GM12878 (cell line): ENCODE measurements around the gene SLC39A11. TPM values are rescaled to one million over a fixed set of nuclear protein-coding genes. Genes with fewer than 3 reads are reported as not detected.

Source experiments
- ASH2L ChIP-seq: fragments of 300-600, 200-600 bp; sonication (generic); IDR thresholded peaks from 2 replicates; pipeline ENCODE4 v1.6.1; 2017; ENCODE audit warnings: low read depth, mild to moderate bottlenecking, borderline replicate concordance
- BHLHE40 ChIP-seq, 2 experiments: fragments of 450-650 bp in 1 of 2; IDR thresholded peaks; 2 replicates each; pipeline ENCODE4 v1.6.1; 2011 to 2017; ENCODE audit warnings: low read depth in 2 of 2, borderline replicate concordance in 1 of 2, improper control_type of control experiment in 1 of 2, low read length in 1 of 2, mild to moderate bottlenecking in 1 of 2
- CBX5 ChIP-seq: sonication (generic); IDR thresholded peaks from 2 replicates; pipeline ENCODE4 v1.6.1; 2016; ENCODE audit warnings: low read depth, moderate library complexity, mild to moderate bottlenecking, inconsistent platforms
- CEBPB ChIP-seq, 2 experiments: fragments of 150-350 bp in 1 of 2; IDR thresholded peaks; 2 replicates each; pipeline ENCODE4 v1.6.1; 2012 to 2014; ENCODE audit warnings: low read depth in 2 of 2, low read length in 2 of 2, borderline replicate concordance in 1 of 2, inconsistent platforms in 1 of 2
- CHD1 ChIP-seq: IDR thresholded peaks from 2 replicates; pipeline ENCODE4 v1.6.1; 2012; ENCODE audit warnings: low read depth, low read length, improper control_type of control experiment
- CREB1 ChIP-seq: IDR thresholded peaks from 2 replicates; pipeline ENCODE4 v1.6.1; 2012; ENCODE audit warnings: low read depth, mild to moderate bottlenecking, inconsistent platforms
- EED ChIP-seq: sonication (generic); IDR thresholded peaks from 2 replicates; pipeline ENCODE4 v1.6.1; 2016; ENCODE audit warnings: antibody characterized with exemption, low read depth
- GABPA ChIP-seq: IDR thresholded peaks from 2 replicates; pipeline ENCODE4 v1.6.1; 2014; ENCODE audit warnings: antibody characterized with exemption, low read depth, mild to moderate bottlenecking, inconsistent platforms
- GATAD2B ChIP-seq: fragments of 450-650 bp; conservative IDR thresholded peaks from 2 replicates; pipeline ENCODE4 v1.6.1; 2017; ENCODE audit warnings: low read depth, mild to moderate bottlenecking, moderate library complexity
- HCFC1 ChIP-seq: fragments of 150-350 bp; IDR thresholded peaks from 2 replicates; pipeline ENCODE4 v1.6.1; 2014; ENCODE audit warnings: low read length
- HDGF ChIP-seq: fragments of 450-650 bp; IDR thresholded peaks from 2 replicates; pipeline ENCODE4 v1.6.1; 2016; ENCODE audit warnings: antibody characterized with exemption
- IKZF1 ChIP-seq: fragments of 450-650 bp; conservative IDR thresholded peaks from 2 replicates; pipeline ENCODE4 v1.6.1; 2017; ENCODE audit warnings: antibody characterized with exemption, mild to moderate bottlenecking
- MTA2 ChIP-seq: fragments of 450-650 bp; IDR thresholded peaks from 2 replicates; pipeline ENCODE4 v1.6.1; 2016; ENCODE audit warnings: low read depth, mild to moderate bottlenecking, moderate library complexity
- NRF1 ChIP-seq: conservative IDR thresholded peaks from 2 replicates; pipeline ENCODE4 v1.6.1; 2011; ENCODE audit warnings: mild to moderate bottlenecking, low read depth, low read length, improper control_type of control experiment
- POLR2A ChIP-seq: IDR thresholded peaks from 2 replicates; pipeline ENCODE4 v1.6.1; 2011; ENCODE audit warnings: low read depth, mild to moderate bottlenecking, low read length
- RAD51 ChIP-seq: fragments of 450-650 bp; IDR thresholded peaks from 2 replicates; pipeline ENCODE4 v1.6.1; 2016; ENCODE audit warnings: moderate library complexity, mild to moderate bottlenecking, inconsistent platforms
- RELA ChIP-seq: fragments of 450-650 bp; IDR thresholded peaks from 2 replicates; pipeline ENCODE4 v1.8.0; 2014; ENCODE audit warnings: borderline replicate concordance; ENCODE audit not compliant: partially characterized antibody
- RFX5 ChIP-seq: IDR thresholded peaks from 2 replicates; pipeline ENCODE4 v1.6.1; 2011; ENCODE audit warnings: low read depth, low read length, improper control_type of control experiment
- SMAD5 ChIP-seq: IDR thresholded peaks from 2 replicates; pipeline ENCODE4 v1.6.1; 2016; ENCODE audit warnings: antibody characterized with exemption, low read depth
- SMC3 ChIP-seq: IDR thresholded peaks from 2 replicates; pipeline ENCODE4 v1.6.1; 2011; ENCODE audit warnings: low read length, improper control_type of control experiment, borderline replicate concordance
- SP1 ChIP-seq: IDR thresholded peaks from one replicate; pipeline ENCODE4 v1.6.1; 2011; ENCODE audit warnings: low read depth, low read length
- SPI1 ChIP-seq: IDR thresholded peaks from 2 replicates; pipeline ENCODE4 v1.6.1; 2011; ENCODE audit warnings: low read depth, mild to moderate bottlenecking, low read length, moderate library complexity, borderline replicate concordance; ENCODE audit not compliant: insufficient read depth
- STAT1 ChIP-seq: fragments of 450-650 bp; conservative IDR thresholded peaks from 2 replicates; pipeline ENCODE4 v1.6.1; 2014; ENCODE audit warnings: antibody characterized with exemption, mild to moderate bottlenecking
- ZNF384 ChIP-seq: IDR thresholded peaks from 2 replicates; pipeline ENCODE4 v1.6.1; 2012; ENCODE audit warnings: low read depth, mild to moderate bottlenecking, low read length, improper control_type of control experiment, borderline replicate concordance
- polyA plus RNA-seq, 11 experiments: library from polyadenylated mRNA; depleted of rRNA in 4 of 11; unstranded in 6 of 11; stranded (reverse) in 5 of 11; fragments of >200 nt; fragmentation: Nextera tagmentation in 4 of 11; fragmentation: Illumina TruSeq in 1 of 11; extraction: Ambion mirVana in 4 of 11; extraction: Trizol in 1 of 11; gene quantifications; 1 replicate in 1 of 11; 2 replicates in 10 of 11; pipeline versions ENCODE4 v1.2.1 to v1.2.3, GENCODE V29; 2011 to 2016; ENCODE audit warnings: inconsistent platforms in 2 of 11, missing spikeins in 2 of 11, low read depth in 1 of 11
- total RNA-seq, 4 experiments: library from RNA; depleted of rRNA in 3 of 4; stranded (reverse); fragments of >200 nt in 3 of 4; fragmentation: Illumina TruSeq in 1 of 4; extraction: Trizol in 1 of 4; gene quantifications; 2 replicates each; pipeline versions ENCODE4 v1.2.1 to v1.2.3, GENCODE V29; 2013 to 2021
- TF ChIP-seq, protein P1 (sequence below): fragments of 450-650 bp; conservative IDR thresholded peaks from 2 replicates; pipeline ENCODE4 v1.6.1; 2017; ENCODE audit warnings: mild to moderate bottlenecking, moderate library complexity
- TF ChIP-seq, protein P2 (sequence below): IDR thresholded peaks from 2 replicates; pipeline ENCODE4 v1.6.1; 2011; ENCODE audit warnings: low read depth, mild to moderate bottlenecking, low read length, moderate library complexity, borderline replicate concordance; ENCODE audit errors: extremely low read depth
- TF ChIP-seq, protein P3 (sequence below): IDR thresholded peaks from 2 replicates; pipeline ENCODE4 v1.6.1; 2011; ENCODE audit warnings: mild to moderate bottlenecking, low read depth, low read length, moderate library complexity; ENCODE audit not compliant: insufficient replicate concordance
- TF ChIP-seq, protein P4 (sequence below): IDR thresholded peaks from 2 replicates; pipeline ENCODE4 v1.6.1; 2011; ENCODE audit warnings: borderline replicate concordance, low read depth, mild to moderate bottlenecking, moderate library complexity, mixed read lengths, low read length; ENCODE audit not compliant: insufficient read depth; ENCODE audit errors: extremely low read length

SLC39A11 gene
- total and polyA plus RNA-seq, 10 of the 15 experiments (the other 5 are each of a cell fraction or from before 2014, with no cell fraction given), result 8.6 to 23.8 (median 14.0) TPM

DNA sequence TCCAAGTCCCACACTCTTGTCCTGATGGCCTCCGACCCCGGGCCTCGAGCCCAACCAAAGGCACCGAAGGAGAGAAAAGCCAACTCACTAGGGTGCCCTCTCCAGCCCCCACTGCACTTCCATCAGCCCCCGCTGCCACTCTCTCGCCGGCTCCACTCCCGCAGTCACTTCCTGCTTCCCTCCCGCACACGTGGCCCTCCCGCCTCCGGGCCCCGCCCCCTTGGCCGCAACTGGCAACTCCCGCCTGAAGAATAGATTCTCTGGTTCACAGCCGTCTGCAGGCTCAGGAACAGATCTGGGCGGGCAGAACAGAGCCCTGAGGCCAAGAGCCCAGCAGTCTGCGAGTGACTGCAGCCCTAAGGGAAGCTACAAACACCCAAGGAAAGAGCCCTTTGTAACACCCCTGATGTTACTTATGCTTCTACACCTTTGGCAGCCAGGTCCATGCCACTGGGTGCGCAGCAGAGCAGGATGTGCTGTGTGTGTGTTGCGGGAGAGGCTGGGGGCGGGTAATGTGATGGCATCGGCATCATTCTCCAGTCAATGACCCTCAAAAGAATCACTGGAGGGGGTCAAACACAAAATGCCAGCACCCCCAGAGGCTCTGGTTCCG is at the start of gene SLC39A11 (continued):
- TF ChIP-seq, protein P1, sequence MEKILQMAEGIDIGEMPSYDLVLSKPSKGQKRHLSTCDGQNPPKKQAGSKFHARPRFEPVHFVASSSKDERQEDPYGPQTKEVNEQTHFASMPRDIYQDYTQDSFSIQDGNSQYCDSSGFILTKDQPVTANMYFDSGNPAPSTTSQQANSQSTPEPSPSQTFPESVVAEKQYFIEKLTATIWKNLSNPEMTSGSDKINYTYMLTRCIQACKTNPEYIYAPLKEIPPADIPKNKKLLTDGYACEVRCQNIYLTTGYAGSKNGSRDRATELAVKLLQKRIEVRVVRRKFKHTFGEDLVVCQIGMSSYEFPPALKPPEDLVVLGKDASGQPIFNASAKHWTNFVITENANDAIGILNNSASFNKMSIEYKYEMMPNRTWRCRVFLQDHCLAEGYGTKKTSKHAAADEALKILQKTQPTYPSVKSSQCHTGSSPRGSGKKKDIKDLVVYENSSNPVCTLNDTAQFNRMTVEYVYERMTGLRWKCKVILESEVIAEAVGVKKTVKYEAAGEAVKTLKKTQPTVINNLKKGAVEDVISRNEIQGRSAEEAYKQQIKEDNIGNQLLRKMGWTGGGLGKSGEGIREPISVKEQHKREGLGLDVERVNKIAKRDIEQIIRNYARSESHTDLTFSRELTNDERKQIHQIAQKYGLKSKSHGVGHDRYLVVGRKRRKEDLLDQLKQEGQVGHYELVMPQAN, result peak; percentile 74
- TF ChIP-seq RELA (peak; percentile 50), RAD51 (peak; percentile 89), IKZF1 (peak; percentile 82), CBX5 (0 out of 2 replicates have a peak, but pooled peaks have one; percentile 65), GATAD2B (peak; percentile 50; the same call in 1 of the 2 replicates), BHLHE40 (IDR thresholded peaks at IDR 0.05; ENCODE audit: borderline replicate concordance in 1 of 2, low read depth in 2 of 2, low read length in 1 of 2) (peak; percentile 73 to 77), SP1 (peak; percentile 55), HDGF (peak; percentile 84), HCFC1 (peak; percentile 25; the same call in 1 of the 2 replicates), CEBPB (IDR thresholded peaks at IDR 0.05; ENCODE audit: borderline replicate concordance in 1 of 2, low read depth in 2 of 2, low read length in 2 of 2) (no peak), EED (peak; percentile 70; the same call in 1 of the 2 replicates), STAT1 (peak; percentile 83; the same call in 1 of the 2 replicates), ASH2L (no peak), SMC3 (peak; percentile 25; the same call in 1 of the 2 replicates), ZNF384 (no peak), MTA2 (0 out of 2 replicates have a peak, but pooled peaks have one; percentile 36), GABPA (no peak), SMAD5 (0 out of 2 replicates have a peak, but pooled peaks have one; percentile 51), RFX5 (0 out of 2 replicates have a peak, but pooled peaks have one; percentile 21), POLR2A (peak; percentile 94), SPI1 (peak; percentile 58), NRF1 (no peak), CREB1 (0 out of 2 replicates have a peak, but pooled peaks have one; percentile 47), CHD1 (no peak)
- TF ChIP-seq, protein P2, sequence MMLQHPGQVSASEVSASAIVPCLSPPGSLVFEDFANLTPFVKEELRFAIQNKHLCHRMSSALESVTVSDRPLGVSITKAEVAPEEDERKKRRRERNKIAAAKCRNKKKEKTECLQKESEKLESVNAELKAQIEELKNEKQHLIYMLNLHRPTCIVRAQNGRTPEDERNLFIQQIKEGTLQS, result peak; percentile 59; the same call in 1 of the 2 replicates
- TF ChIP-seq, protein P3, sequence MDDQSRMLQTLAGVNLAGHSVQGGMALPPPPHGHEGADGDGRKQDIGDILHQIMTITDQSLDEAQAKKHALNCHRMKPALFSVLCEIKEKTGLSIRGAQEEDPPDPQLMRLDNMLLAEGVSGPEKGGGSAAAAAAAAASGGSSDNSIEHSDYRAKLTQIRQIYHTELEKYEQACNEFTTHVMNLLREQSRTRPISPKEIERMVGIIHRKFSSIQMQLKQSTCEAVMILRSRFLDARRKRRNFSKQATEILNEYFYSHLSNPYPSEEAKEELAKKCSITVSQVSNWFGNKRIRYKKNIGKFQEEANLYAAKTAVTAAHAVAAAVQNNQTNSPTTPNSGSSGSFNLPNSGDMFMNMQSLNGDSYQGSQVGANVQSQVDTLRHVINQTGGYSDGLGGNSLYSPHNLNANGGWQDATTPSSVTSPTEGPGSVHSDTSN, result peak; percentile 54
- TF ChIP-seq, protein P4, sequence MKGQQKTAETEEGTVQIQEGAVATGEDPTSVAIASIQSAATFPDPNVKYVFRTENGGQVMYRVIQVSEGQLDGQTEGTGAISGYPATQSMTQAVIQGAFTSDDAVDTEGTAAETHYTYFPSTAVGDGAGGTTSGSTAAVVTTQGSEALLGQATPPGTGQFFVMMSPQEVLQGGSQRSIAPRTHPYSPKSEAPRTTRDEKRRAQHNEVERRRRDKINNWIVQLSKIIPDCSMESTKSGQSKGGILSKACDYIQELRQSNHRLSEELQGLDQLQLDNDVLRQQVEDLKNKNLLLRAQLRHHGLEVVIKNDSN, result peak; percentile 90
